Cerebellar cortex (tissue), 1 donor: ENCODE measurements around the gene DUSP16.
A peak's percentile ranks its signal among the peaks of the same experiment; 100 is the strongest.
"Not testable (repeated sequence)": the region's sequence is repeated elsewhere in the genome, so short reads cannot be mapped to it uniquely, and the experiment has no call there.

Experiments used
- DNase-seq: peaks from one replicate; pipeline ENCODE4 v3.0.0-alpha.2; 2015; ENCODE audit warnings: low spot score

DUSP16 gene

DNA sequence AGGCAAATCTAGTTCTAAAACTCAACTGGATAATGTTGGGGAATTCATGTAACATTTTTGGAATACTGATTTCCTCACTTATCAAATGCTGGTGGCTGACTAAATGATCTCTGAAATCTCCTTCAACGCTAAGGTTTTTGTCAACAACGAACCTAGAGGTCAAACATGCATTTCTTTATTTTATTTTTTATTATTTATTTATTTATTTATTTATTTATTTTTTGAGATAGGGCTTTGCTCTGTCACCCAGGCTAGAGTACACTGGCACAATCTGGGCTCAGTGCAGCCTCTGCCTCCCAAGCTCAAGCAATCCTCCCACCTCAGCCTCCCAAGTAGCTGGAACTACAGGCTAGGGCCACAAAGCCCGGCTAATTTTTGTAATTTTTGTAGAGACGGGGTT is 64.5 kb downstream of the DUSP16 start:
- DNase-seq = no peak

DNA sequence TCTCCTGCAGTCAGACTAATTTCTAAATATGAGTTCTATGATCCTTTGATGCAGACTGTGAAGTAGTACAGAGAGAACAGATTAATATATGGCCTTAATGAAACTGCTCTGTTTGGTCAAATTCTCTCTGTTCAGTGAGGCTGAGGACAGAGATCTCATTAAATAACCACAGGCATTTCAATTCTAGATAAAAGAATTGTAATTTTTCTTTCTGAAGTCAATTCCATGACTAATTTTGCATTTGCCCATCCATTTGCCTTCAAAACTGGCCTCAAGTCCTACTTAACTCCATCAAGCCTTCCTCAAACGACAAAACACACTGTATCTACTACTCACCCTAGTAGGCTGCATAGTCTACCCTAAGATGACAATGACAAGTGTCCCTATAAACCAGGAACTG is 67.1 kb downstream of the DUSP16 start:
- no peak for DNase-seq

DNA sequence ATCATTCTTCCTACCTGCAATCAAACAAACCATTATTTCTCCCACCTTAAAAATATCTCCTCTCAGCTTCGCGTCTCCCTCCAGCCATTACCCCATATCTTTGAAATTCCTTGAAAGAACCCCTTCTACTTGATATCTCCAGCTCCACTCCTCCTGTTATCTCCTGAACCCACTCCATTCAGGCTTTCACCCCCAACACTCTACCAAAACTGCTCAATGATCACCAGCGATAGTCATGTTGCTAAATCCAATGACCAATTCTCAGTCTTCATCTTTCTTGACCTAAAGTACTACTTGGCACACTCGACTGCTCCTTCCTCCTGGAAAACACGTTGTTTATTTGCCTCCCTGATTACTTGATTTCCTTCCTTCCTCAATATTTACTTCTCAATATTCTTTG is 70.1 kb downstream of the DUSP16 start:
- DNase-seq = no peak

DNA sequence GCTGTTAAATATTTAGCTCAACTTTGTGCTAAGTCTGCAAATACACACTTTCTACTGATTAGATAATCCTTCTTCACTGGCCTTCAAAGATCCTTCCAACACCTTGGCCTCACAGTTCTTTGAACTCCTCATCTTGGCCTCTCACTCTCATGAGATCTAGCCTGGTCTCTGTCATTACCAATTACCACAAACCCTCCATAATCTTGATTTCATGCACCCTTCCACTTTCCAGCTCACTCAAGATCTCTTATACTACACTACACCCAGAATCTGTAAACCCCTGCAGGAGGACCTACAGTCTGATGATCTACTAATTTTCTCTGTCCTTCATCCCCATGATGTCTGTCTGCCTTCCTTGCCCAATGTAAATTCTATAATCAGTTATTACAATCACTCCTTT is 71.1 kb downstream of the DUSP16 start:
- no peak for DNase-seq

DNA sequence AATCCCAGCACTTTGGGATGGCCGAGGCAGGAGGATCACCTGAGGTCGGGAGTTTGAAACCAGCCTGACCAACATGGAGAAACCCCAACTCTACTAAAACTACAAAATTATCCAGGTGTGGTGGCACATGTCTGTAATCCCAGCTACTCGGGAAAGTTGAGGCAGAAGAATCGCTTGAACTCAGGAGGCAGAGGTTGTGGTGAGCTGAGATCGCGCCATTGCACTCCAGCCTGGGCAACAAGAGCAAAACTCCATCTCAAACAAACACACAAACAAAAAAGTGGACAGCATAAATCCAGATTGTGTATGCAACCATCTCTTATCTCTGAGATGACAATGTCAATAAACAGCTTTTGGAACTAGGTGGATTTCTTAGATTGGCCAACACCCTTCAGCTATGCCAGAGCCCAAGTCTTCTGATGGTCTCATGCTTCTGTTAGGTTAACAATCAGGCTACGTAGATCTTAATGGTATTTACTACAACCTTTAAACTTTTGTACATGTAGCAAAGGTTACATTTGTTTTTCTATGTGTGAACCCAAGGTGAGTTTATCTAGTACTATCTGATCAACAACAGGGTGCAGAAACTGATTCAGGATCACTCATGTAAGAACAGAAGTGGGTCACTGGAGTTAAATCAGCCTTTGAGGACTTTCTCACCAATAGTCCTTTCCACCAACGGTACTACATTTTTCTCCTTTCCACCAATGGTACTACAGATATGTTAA is 73.7 kb downstream of the DUSP16 start:
- no peak for DNase-seq

DNA sequence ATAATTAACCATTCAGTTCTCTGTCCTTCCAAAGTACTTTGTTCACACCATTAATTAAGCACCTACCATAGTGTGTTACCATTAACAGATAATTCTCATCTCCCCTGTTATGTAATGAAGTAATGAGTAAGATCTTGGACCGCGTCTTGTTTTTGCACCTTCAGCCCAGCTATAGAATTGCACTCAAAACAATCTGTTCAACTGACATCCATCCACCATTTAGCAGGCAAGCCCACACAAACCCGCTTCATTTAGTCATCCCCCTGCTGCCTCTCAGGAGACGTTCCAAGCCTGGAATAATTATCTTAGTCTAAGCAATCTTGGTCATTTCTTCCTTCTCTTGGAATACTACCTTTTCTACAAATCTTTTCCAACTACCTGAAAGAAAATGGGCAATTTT is 74.4 kb downstream of the DUSP16 start:
- DNase-seq = no peak

DNA sequence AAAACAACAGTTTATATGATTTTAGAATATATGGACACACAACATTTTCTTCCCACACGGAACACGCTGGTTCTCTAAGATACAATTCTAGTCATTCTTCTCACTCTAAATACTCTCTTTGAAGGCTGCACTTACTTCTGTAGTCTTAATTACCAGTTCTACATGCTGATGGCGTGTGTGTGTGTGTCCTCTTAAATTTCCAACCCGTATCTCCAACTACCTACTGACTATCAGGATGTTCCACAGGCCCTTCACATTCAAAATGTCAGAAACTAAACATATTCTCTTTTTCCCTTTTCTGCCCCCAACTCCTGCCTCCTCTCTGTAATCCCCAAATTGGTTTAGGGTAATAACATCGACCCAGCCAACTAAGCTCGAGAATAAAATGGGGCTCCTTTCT is 75.2 kb downstream of the DUSP16 start:
- DNase-seq = no peak

DNA sequence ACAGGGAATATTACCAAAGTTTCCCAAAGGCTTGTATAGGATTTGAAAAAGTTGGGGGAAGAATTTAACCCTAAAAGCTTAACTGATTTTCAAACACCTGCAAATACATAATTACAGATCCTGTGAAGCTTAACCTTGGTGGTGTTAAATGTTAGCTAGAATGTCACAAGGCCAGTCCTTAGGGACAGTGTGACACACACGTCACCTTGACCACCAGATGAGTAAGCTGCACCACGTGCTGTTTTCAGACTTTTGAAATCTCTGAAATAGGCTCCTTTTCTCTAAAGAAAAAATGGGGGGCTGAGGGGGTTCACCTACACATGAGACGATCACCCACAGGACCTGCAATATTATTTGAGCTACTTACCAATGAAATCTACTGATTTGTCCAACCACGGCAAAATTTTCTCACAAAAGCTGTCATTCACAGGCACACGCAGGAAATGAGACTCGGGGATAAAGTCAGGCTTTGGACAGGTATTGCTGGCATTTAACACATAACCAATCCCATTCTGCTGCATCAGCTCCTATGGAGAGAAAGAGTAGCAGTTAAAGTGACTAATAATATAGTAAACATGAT is 75.9 kb downstream of the DUSP16 start:
- DNase-seq = no peak

DNA sequence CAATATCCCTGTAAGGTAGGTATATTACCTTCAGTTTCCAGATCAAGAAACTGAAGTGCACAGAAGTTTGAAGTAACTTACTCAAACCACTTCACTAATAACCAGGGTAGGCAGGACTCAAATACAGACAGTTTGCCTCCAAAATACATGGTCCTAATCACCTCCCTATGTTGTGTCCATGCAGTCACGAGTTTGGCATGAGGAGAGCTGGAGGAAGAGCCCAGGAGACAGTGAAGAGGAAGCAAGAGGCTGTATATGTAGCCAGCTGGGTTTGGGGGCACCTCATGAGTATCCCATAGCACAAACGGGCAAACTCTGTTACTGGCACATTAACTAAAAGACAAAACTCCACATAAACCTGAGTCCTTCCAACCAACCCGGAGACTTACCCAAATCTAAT is 79.2 kb downstream of the DUSP16 start:
- no peak for DNase-seq

DNA sequence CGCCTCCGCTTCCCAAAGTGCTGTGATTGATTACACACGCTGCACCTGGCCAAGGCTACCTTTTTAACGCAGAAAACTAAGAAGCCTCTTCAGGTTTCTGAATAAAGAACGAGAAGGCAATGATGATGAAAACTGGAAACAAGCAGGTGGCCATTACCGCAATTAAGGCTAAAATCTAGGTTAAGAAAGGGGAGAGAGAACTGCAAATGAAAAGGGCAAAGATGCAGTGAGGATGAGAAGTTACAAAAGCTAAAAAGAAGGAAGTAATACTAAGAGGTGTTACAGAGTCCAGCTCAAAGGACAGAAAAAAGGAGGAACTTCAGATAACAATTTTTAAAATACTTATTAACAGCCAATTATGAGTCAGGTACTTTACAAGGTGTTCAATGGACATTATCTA is 79.7 kb downstream of the DUSP16 start:
- DNase-seq = no peak

DNA sequence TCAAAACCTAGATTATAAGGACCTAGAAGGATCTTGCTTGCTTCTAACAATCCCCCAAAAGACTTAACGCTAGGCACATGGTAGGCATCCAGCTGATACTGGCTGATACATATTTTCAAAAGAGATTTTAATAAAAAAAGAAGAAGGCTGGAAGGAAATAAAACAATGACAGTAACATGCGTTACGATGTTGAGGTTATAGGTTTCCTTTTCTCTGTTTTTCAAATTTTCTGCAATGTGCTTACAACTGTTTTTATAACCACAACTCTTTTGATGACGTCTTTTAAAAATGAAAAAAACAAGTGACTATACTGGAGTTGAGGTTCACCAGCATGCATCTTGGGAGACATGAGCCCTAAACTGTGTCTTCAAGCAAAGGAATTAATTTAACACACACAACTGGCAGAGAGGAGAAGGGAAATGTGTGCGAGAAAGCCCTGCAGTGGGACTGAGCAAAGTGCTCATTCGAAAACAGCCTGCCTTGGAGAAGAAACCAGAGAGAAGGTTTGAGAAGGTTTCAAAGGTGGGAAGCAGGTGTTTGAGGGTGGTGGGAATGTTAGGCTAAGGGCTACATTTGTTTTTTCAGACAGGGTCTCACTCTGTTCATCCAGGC is 80.4 kb downstream of the DUSP16 start:
- DNase-seq = no peak

DNA sequence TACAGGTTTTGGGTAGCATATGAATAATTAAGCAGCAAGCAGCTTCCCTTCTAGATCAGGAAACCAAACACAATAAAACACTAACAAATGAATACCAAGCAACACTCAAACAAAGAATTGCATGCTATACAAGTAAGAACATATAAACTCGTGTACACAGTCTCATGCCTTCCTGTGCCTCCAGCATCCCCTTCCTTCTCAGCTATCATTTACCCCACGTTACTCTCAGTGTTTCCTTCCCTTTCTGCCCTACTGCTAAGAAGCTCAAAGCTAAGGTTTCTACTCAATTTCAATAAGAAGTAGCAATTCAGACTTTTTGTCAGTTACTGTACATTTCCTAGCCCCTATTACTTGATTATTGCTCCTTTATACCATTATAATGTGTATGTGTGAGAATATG is 81.0 kb downstream of the DUSP16 start:
- DNase-seq = no peak

DNA sequence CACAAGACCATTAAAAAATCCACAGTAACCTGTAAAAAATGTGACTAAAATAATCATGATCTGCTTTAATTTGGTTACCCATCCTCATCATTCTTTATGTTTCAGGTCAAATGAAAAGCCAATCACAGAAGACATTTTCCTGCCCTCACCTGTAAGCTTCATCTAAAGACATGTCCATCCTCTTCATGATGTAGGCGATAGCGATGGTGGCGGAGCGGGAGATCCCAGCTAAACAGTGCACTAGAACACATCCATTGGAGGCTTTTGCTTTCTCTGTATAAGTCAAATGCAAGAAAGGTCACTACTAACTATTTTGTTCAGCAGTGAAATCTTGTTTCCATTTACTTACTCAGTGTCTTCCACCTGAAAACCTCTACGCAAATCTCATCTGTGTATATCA is 82.6 kb downstream of the DUSP16 start:
- no peak for DNase-seq

DNA sequence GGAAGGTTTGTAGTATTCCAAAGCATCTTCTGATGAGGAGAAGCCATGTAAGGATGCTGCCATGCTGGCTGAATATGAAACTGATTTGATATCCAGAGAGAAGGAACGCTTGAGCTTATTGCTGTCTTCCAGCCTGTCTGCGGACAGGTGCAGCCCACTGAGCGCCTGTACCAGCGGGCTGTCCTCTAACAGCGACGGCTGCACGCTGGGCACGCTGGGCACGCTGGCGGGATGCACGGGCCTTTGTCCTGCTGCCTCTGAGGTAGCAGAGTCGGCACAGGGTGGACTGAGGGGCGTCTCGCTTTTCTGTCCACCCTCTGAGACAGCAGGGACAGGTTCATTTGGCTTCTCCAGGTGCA is 85.2 kb downstream of the DUSP16 start:
- no peak for DNase-seq

DNA sequence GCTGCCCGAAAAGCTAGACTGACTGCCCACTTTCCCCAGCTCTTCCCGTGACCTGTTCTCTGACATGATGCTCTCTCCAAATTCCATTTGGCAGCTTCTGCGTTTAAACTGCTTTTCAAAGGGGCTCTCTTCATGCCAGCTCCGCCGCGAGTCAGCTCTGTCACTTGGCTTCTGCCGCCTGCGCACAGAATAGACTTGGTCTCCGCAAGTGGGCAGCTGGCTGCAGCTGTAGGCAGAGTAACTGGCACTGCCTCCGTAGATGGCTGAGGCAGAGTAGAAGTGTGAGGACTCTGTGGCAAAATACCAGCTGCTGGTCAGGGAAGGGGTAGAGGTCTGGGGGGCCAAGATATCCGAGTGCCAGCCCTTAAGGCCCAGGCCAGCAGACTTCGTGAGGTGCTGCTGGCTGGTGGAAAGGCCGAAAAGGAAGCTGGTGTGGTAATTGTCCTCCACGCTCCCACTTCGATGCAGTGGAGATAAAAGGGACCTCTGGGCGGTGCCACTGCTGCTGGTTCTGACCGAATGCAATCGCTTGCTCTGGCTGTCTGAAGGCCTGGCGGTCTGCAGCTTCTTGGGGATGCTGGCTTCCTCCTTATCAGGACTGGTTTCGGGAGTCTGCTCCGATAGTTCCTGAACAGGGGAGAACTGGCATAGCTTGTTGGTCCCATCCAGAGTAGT is 85.7 kb downstream of the DUSP16 start:
- peak; percentile 20 for DNase-seq

DNA sequence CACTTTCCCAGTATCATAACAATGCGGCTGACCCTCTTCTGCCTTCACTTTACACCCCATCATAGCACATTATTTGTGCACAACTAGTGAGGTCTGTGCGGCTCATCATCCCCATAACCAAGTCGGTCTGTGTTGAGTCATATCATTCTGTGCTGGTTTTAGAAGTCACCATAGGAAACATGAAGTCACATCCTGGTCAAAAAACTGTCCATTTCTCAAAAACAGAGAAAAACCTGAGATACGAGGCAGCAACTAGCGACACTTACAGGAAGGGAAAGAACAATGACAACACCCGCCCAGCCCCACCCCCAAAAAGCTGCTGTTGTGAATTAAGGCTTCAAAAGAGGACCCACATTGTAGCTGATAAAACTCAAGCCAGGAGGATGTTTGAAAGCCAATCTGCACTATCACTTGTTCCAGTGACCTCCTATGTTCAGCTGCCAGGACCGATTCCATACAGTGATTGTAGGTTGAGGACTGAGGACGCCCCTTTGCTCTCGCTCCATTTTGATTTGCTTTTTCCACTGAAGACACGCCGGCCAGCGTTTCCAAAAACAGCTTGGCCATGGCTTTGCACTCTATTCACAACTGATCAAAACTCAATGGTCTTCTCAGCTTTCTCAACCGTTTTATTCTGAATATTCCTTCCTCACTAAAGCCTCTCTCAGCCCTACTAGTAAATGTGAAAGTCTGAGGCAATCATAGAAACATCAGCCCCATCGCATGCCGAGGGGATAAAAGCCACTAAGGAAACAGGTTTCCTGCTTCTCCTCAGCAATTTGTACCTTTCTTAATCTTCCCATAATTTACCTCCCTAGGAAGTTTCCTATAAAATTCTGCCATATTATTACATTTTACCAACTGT is 87.5 kb downstream of the DUSP16 start:
- no peak for DNase-seq

DNA sequence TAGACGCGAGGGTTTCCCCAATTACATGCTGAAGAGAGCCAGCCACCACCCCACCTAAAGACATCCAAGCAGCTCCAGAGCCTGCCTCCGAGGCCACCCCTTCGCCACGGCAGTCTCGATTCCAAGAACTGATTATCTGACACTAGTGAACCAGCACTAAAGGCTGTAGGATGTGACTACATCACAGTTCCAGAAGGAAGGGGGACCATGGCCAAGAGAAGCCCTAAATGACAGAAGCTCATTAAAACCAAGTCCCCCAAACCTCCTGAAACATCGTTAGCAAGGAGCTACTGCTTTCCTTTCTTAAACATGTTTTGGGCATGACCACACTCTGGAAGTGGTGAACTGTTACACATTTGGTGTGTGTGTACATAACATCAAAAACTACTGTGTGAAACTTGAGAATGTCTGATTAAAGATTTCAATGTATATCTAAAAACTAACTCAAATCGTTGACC is 88.2 kb downstream of the DUSP16 start:
- DNase-seq = no peak

DNA sequence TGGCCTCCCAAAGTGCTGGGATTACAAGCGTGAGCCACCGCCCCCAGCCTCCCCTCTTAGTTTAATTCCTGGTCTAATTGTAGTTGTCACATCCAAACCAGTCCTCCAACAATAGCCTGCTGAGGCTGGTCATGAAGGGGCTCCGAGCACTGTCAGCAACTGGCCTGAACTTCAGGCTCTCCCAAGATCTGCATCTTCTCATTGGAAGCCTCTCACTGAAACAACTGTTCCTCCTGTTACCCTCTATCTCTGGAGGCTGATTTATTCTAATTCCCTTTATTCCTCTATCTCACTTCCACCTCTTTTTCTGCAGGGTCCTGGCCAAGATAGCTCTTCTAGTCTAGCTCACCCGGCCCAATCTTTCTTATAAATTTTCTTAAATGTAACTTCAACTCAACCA is 89.4 kb downstream of the DUSP16 start:
- no peak for DNase-seq

DNA sequence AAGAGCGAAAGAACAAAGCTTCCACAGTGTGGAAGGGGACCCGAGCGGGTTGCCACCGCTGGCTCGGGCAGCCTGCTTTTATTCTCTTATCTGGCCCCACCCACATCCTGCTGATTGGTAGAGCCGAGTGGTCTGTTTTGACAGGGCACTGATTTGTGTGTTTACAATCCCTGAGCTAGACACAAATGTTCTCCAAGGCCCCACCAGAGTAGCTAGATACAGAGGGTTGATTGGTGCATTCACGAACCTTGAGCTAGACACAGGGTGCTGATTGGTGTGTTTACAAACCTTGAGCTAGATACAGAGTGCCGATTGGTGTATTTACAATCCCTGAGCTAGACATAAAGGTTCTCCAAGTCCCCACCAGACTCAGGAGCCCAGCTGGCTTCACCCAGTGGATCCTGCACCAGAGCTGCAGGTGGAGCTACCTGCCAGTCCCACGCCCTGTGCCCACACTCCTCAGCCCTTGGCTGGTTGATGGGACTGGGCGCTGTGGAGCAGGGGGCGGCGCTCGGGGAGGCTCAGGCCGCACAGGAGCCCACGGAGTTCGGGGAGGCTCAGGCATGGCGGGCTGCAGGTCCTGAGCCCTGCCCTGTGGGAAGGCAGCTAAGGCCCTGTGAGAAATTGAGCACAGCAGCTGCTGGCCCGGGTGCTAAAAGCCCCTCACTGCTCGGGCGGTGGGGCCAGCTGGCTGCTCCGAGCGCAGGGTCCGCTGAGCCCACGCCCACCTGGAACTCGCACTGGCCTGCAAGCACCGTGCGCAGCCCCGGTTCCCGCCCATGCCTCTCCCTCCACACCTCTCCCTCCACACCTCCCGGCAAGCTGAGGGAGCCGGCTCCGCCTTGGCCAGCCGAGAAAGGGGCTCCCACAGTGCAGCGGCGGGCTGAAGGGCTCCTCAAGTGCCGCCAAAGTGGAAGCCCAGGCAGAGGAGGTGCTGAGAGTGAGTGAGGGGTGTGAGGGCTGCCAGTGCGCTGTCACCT is 90.4 kb downstream of the DUSP16 start:
- not testable (repeated sequence) for DNase-seq

DNA sequence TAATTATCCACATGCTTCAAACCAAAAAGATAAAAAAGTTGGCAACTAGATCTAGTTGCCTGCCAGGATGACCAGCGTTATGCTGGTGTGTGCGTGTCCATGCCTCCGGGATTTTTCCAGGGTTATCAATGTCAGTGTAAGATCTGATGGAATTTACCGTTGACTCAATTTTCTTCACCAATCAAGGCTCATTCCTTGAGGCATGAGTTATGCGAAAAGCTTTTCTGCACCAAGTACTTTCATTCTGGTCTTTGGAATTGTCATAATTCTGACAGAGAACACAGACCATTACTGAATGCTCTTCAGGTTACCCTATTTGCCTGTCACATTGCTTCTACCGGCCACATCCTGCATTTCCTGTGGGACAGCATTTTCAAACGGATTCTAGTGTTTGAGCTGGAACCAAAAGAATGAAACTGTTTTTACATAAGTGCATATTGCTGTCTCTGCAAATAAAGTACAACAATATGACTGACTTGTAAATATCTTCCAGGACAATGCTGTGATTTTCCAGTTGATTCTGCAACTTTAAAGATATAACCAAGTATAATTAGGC is 91.8 kb downstream of the DUSP16 start:
- DNase-seq = no peak

DNA sequence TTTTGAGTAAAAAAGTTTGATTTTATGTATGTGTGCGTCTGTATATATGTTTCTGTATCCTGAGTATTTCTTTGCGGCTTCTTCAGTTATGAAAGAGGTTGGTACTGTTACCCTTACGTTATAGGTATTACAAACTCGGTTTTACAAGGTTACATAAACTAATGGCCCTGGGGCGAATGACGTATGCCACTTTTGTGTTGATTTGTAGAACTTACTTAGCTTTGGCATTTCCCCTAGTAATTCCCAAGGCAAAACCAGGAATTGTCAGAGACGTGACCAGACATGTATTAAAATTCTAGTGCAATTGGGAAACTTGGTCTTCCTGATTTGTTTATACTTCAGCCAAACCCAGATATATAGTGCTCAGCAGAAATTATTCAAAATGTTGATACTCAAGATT is 93.3 kb downstream of the DUSP16 start:
- no peak for DNase-seq
